Anterior cingulate cortex (tissue), 58 donors: Measurements from ENCODE around the gene SOHLH1.

ENCODE experiments used
- DNase-seq, 58 donors: peaks; one replicate each; lab custom pipeline; 2025; lab: John Stamatoyannopoulos, UW

Gene SOHLH1

GRCh38 chr9:135664266-135664665 is 35.0 kb downstream of the SOHLH1 start:
- no peak for DNase-seq

GRCh38 chr9:135663857-135664256 is 35.4 kb downstream of the SOHLH1 start:
- DNase-seq, result no peak

GRCh38 chr9:135663451-135663770 is 35.9 kb downstream of the SOHLH1 start:
- no peak for DNase-seq

- peak in 31 of 58 donors; percentile 4 to 79 (median 29) for DNase-seq
Measured at GRCh38 chr9:135662758-135663450, 36.4 kb downstream of the SOHLH1 start, which contains the start of gene LCN9. Gene LCN9, plus strand, starts transcription at chr9:135663309. Its CDS starts 13 bp downstream, at chr9:135663322.

- DNase-seq, result no peak
Measured at GRCh38 chr9:135661816-135662560, 37.3 kb downstream of the SOHLH1 start.

- no peak for DNase-seq
Measured at GRCh38 chr9:135660407-135660806, 38.9 kb downstream of the SOHLH1 start.

GRCh38 chr9:135659252-135659651 is 40.0 kb downstream of the SOHLH1 start:
- no peak for DNase-seq

- DNase-seq, result no peak
Measured at GRCh38 chr9:135657416-135657815, 41.9 kb downstream of the SOHLH1 start.

- no peak for DNase-seq
Measured at GRCh38 chr9:135655317-135655716, 44.0 kb downstream of the SOHLH1 start.

GRCh38 chr9:135650408-135650807 is 48.9 kb downstream of the SOHLH1 start:
- no peak for DNase-seq

- DNase-seq, result no peak
Measured at GRCh38 chr9:135649508-135649907, 49.8 kb downstream of the SOHLH1 start.

- DNase-seq, result no peak
Measured at GRCh38 chr9:135648494-135649410, 50.5 kb downstream of the SOHLH1 start.

- DNase-seq, result no peak
Measured at GRCh38 chr9:135647884-135648283, 51.4 kb downstream of the SOHLH1 start.

GRCh38 chr9:135644631-135645218 is 54.6 kb downstream of the SOHLH1 start:
- no peak for DNase-seq
